RWPE2 (cell line): ENCODE measurements around the gene ZNF148.

Source experiments
- ATAC-seq: fragments of 200-7000 bp; cut with Tn5 transposase; 3 replicates; pipeline ENCODE4 v1.9.1; 2021; ENCODE audit warnings: low read depth
- DNase-seq: peaks from one replicate; pipeline ENCODE4 v3.0.0-alpha.2; 2020; ENCODE audit warnings: low spot score
- H3K27ac ChIP-seq: fragments of 450-650 bp; 2 replicates; pipeline ENCODE4 v1.5.1; 2017; ENCODE audit warnings: mild to moderate bottlenecking; ENCODE audit not compliant: poor library complexity, severe bottlenecking
- H3K27me3 ChIP-seq: fragments of 250-450 bp; sonication (Bioruptor Pico); 2 replicates; pipeline ENCODE4 v1.5.1; 2021; ENCODE audit warnings: mild to moderate bottlenecking, moderate library complexity; ENCODE audit not compliant: insufficient read depth, poor library complexity, severe bottlenecking
- H3K36me3 ChIP-seq: fragments of 250-450 bp; sonication (Bioruptor Pico); 2 replicates; pipeline ENCODE4 v1.5.1; 2020; ENCODE audit warnings: low read depth, mild to moderate bottlenecking, moderate library complexity
- H3K4me1 ChIP-seq: fragments of 250-450 bp; sonication (Bioruptor Pico); 2 replicates; pipeline ENCODE4 v1.5.1; 2021; ENCODE audit warnings: mild to moderate bottlenecking, moderate library complexity; ENCODE audit not compliant: insufficient read depth, poor library complexity, severe bottlenecking
- H3K4me3 ChIP-seq: fragments of 250-450 bp; sonication (Bioruptor Pico); 2 replicates; pipeline ENCODE4 v1.5.1; 2021; ENCODE audit warnings: mild to moderate bottlenecking, moderate library complexity; ENCODE audit not compliant: severe bottlenecking
- H3K9me3 ChIP-seq: fragments of 250-450 bp; sonication (Bioruptor Pico); 2 replicates; pipeline ENCODE4 v1.5.1; 2021; ENCODE audit warnings: mild to moderate bottlenecking, moderate library complexity; ENCODE audit not compliant: severe bottlenecking
- CTCF ChIP-seq: fragments of 450-650 bp; IDR thresholded peaks from one replicate; pipeline ENCODE4 v1.5.1; 2017; ENCODE audit warnings: mild to moderate bottlenecking, moderate library complexity; ENCODE audit not compliant: poor library complexity, severe bottlenecking

ZNF148 gene

DNA sequence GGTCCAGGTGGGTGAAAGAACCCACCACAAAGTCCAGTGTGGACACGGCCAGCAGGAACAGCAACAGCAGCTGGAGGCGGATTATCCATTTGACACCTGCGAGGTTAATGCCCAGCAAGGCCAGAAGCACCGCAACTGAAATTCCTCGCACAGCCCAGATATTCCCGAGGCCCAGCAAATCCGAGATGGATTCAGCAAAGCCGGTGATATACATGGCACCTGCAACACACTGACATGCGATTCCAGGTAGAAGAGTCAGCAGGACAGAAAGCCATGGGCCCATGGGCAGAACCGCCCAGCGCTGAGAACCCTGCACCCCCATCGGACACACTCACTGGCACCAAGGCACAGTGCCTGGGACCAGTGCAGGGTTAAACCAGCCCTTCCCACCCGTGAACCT lies 197.4 kb downstream of the ZNF148 start:
- H3K9me3 ChIP-seq: no peaks in the 10 kb centered on the region
- H3K36me3 ChIP-seq: no peaks in the 10 kb centered on the region
- no peak for ATAC-seq
- H3K4me3 ChIP-seq: no peak overlapping the region
- H3K27me3 ChIP-seq: no peaks in the 10 kb centered on the region
- DNase-seq: no peak
- H3K4me1 ChIP-seq: no peaks in the 10 kb centered on the region
- H3K27ac ChIP-seq: no peak overlapping the region
- no peak for TF ChIP-seq CTCF
